ENCODE measurements around the gene GGA3.
"Not testable (repeated sequence)": the region's sequence is repeated elsewhere in the genome, so short reads cannot be mapped to it uniquely, and the experiment has no call there.

DNA sequence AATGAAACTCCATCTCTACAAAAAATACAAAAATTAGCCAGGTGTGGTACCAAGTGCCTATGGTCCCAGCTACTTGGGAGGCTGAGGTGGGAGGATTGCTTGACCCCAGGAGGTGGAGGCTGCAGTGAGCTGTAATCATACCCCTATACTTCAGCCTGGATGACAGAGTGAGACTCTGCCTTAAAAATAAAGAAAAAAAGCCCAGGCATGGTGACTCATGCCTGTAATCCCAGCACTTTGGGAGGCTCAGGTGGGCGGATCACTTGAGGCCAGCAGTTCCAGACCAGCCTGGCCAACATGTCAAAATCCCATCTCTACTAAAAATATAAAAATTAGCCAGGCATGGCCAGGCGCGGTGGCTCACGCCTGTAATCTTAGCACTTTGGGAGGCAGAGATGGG, 18.8 kb upstream of the GGA3 start:
- not testable (repeated sequence) for TF ChIP-seq CTCF (optimal IDR thresholded peaks at IDR 0.05 in 1 of 3, IDR thresholded peaks at IDR 0.05 in 1 of 3, conservative IDR thresholded peaks at IDR 0.05 in 1 of 3; ENCODE audit: extremely low read depth in 1 of 3, insufficient read depth in 2 of 3, low read length in 3 of 3); EZH2 (IDR thresholded peaks at IDR 0.05; ENCODE audit: low read length)
